ENCODE results near the gene MACROD2. TPM values are rescaled to one million over a fixed set of nuclear protein-coding genes. Genes with fewer than 3 reads are reported as not detected.

Gene MACROD2
- total RNA-seq, 4 donors from 2014 or later, result 2.9 to 11.3 (median 8.0) TPM

DNA sequence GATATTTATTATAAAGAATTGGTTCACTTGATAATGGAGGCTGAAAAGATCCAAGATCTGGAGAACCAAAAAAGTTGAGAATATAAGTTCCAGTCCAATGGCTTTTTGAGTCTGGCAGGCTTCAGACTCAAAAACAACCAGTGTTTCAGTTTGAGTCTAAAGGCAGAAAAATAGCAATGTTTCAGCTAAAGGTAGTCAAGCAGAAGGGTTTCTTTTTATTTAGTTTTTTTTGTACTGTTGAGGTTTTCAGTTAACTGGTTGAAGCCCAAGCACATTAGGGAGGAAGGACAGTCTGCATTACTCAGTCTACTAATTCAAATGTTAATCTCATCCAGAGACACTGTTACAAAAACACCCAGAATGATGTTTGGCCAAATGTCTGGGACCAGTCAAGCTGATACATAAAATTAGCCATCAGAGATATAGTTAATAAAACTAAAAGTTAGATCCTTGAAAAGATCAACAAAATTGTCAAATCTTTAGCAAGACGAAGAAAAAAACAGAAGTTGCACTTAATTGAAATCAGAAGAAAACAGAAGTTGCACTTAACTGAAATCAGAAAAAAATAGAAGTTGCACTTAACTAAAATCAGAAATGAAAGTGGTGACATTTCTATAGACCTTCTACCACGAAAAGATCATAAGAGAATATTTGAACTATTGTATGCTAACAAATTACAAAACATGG is 1322.4 kb downstream of the MACROD2 start:
- TF ChIP-seq CTCF (IDR thresholded peaks at IDR 0.05; ENCODE audit: low read depth), result no peak

GRCh38 chr20:15318682-15319081 is 1323.4 kb downstream of the MACROD2 start:
- TF ChIP-seq CTCF (IDR thresholded peaks at IDR 0.05; ENCODE audit: low read depth), result no peak

DNA sequence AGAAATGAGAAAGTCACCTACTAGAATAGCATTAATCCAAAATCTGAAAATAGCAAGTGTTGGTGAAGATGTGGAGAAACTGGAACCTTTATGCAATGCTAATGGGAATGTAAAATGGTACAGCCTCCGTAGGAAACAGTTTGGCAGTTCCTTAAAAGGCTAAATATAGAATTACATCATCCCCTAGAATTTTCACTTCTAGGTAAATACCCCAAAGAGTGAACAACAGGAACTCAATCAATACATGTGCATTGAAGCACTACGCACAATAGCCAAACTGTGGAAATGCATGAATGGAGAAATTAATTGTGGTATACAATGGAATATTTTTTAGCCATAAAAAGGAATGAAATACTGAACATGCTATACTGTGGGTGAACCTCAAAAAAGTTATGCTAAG is 1324.1 kb downstream of the MACROD2 start:
- no peak for TF ChIP-seq CTCF (IDR thresholded peaks at IDR 0.05; ENCODE audit: low read depth)

GRCh38 chr20:15320941-15321340 is 1325.6 kb downstream of the MACROD2 start:
- no peak for TF ChIP-seq CTCF (IDR thresholded peaks at IDR 0.05; ENCODE audit: low read depth)

DNA sequence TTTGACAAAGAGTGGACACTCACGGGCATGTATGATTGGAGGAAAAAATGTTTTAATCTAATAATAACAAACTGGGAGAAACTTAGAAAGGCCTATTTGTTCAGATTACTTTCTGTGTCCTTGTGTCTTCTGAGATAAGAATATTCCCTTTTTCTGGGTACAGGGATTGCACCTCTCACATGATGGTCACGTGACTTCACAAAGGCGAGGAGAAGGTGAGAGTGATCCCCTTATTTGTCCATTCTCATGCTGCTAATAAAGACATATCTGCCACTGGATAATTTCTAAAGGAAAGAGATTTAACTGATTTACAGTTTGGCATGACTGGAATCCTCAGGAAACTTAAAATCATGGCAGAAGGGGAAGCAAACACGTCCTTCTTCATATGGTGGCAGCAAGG is 1331.8 kb downstream of the MACROD2 start:
- TF ChIP-seq CTCF (IDR thresholded peaks at IDR 0.05; ENCODE audit: low read depth), result no peak

- no peak for TF ChIP-seq CTCF (IDR thresholded peaks at IDR 0.05; ENCODE audit: low read depth)
Measured at GRCh38 chr20:15328084-15328483, 1332.8 kb downstream of the MACROD2 start.

- no peak for TF ChIP-seq CTCF (IDR thresholded peaks at IDR 0.05; ENCODE audit: low read depth)
Measured at GRCh38 chr20:15332711-15333160, 1337.4 kb downstream of the MACROD2 start.

Measured in subcutaneous adipose tissue (tissue), 4 donors.